GM18870 (cell line): ENCODE data around the gene MYLK3.
A peak's percentile ranks its signal among the peaks of the same experiment; 100 is the strongest.
"Not testable (repeated sequence)": the region's sequence is repeated elsewhere in the genome, so short reads cannot be mapped to it uniquely, and the experiment has no call there.

Experiments
- ATAC-seq: cut with Tn5 transposase; IDR thresholded peaks from one replicate; pipeline ENCODE4 v1.9.1; 2021; ENCODE audit warnings: moderate library complexity; ENCODE audit not compliant: unreplicated experiment

MYLK3 gene

GRCh38 chr16:46747777-46748651 lies at the start of gene MYLK3:
MYLK3 (minus strand) TSS chr16:46748344; CDS start chr16:46748193, 151 bp downstream.
- no peak for ATAC-seq

- ATAC-seq = no peak
Measured at GRCh38 chr16:46797501-46797900, 49.4 kb upstream of the MYLK3 start.

- no peak for ATAC-seq
Measured at GRCh38 chr16:46796764-46797269, 48.7 kb upstream of the MYLK3 start.

GRCh38 chr16:46793841-46794240 lies 45.7 kb upstream of the MYLK3 start:
- ATAC-seq = no peak

- ATAC-seq = no peak
Measured at GRCh38 chr16:46790599-46791270, 42.6 kb upstream of the MYLK3 start.

GRCh38 chr16:46789499-46790414 lies 41.6 kb upstream of the MYLK3 start:
- ATAC-seq = peak; percentile 58

- no peak for ATAC-seq
Measured at GRCh38 chr16:46788891-46789474, 40.8 kb upstream of the MYLK3 start.

- no peak for ATAC-seq
Measured at GRCh38 chr16:46787909-46788308, 39.8 kb upstream of the MYLK3 start.

- no peak for ATAC-seq
Measured at GRCh38 chr16:46785076-46785845, 37.1 kb upstream of the MYLK3 start.

- not testable (repeated sequence) for ATAC-seq
Measured at GRCh38 chr16:46784569-46784968, 36.4 kb upstream of the MYLK3 start.

GRCh38 chr16:46783800-46784199 lies 35.7 kb upstream of the MYLK3 start:
- no peak for ATAC-seq

- no peak for ATAC-seq
Measured at GRCh38 chr16:46782320-46782719, 34.2 kb upstream of the MYLK3 start.

- ATAC-seq = no peak
Measured at GRCh38 chr16:46777804-46778203, 29.7 kb upstream of the MYLK3 start.

- peak; percentile 16 for ATAC-seq
Measured at GRCh38 chr16:46775214-46775613, 27.1 kb upstream of the MYLK3 start.

- ATAC-seq = peak; percentile 77
Measured at GRCh38 chr16:46774743-46775177, 26.6 kb upstream of the MYLK3 start.

- ATAC-seq = no peak
Measured at GRCh38 chr16:46772463-46772862, 24.3 kb upstream of the MYLK3 start.

GRCh38 chr16:46768809-46769208 lies 20.7 kb upstream of the MYLK3 start:
- ATAC-seq = no peak

GRCh38 chr16:46765050-46765449 lies 16.9 kb upstream of the MYLK3 start:
- no peak for ATAC-seq

- no peak for ATAC-seq
Measured at GRCh38 chr16:46763147-46763546, 15.0 kb upstream of the MYLK3 start.

GRCh38 chr16:46762583-46762982 lies 14.4 kb upstream of the MYLK3 start:
- no peak for ATAC-seq
